Fibroblast of lung (primary cell): ENCODE results near the gene TAS2R60.

ENCODE experiments used
- CTCF ChIP-seq, 2 donors: IDR thresholded peaks in 1 of 2; conservative IDR thresholded peaks in 1 of 2; 1 replicate in 1 of 2; 2 replicates in 1 of 2; pipeline ENCODE4 v1.5.1; 2011 to 2012; ENCODE audit warnings: low read length in 2 of 2, control low read depth in 1 of 2, inconsistent platforms in 1 of 2, low read depth in 1 of 2, mild to moderate bottlenecking in 1 of 2
- EZH2 ChIP-seq: IDR thresholded peaks from 2 replicates; pipeline ENCODE4 v1.5.1; 2012; ENCODE audit warnings: low read length, control low read depth, mild to moderate bottlenecking; ENCODE audit errors: missing control alignments

- TF ChIP-seq CTCF (conservative IDR thresholded peaks at IDR 0.05 in 1 of 2, IDR thresholded peaks at IDR 0.05 in 1 of 2; ENCODE audit: low read depth in 1 of 2, low read length in 2 of 2) (no peak), EZH2 (no peak)
These were observed 15.4 kb downstream of the TAS2R60 start for GRCh38 chr7:143458681-143459080.
